Activated CD4-positive, CD25-positive, alpha-beta regulatory T cell (primary cell): ENCODE measurements around the gene SGIP1.
A peak's percentile ranks its signal among the peaks of the same experiment; 100 is the strongest.
"Not testable (repeated sequence)": the region's sequence is repeated elsewhere in the genome, so short reads cannot be mapped to it uniquely, and the experiment has no call there.

ENCODE experiments used
- DNase-seq, 4 experiments: peaks; one replicate each; lab custom pipeline; 2025; lab: John Stamatoyannopoulos, UW

The SGIP1 gene

DNA sequence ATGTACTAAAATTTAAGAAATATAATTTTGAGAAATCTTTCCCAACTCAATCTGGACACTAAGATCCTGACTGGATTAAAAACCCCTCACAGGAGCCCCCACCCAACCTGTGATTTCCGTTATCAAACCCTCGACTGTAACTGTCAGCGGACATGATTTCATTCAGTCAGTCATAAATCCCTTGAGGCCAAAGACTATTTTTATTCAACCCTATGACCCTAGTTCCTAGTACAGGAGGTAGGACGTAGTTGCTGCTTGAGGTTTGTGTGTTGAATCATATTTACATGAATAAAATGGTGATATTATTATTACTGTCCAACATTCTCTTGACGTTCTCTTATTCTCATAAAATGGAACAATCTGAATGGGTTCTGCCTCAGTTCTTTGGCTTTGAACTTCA is 145.2 kb downstream of the SGIP1 start:
- no peak for DNase-seq

DNA sequence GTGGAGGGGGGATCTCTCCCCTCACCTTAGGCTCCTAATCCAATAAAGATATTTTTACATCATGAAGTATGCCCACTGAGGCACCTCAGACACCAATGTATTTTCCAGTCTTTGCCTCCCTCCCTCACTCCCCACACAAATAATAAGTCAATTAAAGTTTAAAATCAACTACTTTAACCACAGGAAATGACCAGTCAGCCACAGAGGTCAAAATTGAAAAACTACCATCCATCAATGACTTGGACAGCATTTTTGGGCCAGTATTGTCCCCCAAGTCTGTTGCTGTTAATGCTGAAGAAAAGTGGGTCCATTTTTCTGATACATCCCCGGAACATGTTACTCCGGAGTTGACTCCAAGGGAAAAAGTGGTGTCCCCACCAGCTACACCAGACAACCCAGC is 147.7 kb downstream of the SGIP1 start:
- DNase-seq = no peak

DNA sequence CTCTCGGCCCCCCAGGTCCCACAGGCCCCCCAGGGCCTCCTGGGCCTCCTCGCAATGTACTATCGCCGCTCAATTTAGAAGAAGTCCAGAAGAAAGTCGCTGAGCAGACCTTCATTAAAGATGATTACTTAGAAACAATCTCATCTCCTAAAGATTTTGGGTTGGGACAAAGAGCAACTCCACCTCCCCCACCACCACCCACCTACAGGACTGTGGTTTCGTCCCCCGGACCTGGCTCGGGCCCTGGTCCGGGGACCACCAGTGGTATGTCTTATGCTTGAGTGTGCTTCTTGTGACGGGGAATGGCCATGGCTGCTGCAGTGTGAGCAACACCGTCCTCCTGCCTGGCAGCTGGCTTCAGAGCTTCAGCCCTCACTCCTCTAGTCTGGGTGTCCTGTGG is 148.2 kb downstream of the SGIP1 start:
- no peak for DNase-seq

GRCh38 chr1:66684353-66684752 is 150.4 kb downstream of the SGIP1 start:
- no peak for DNase-seq

GRCh38 chr1:66685265-66685664 is 151.3 kb downstream of the SGIP1 start:
- DNase-seq = no peak

DNA sequence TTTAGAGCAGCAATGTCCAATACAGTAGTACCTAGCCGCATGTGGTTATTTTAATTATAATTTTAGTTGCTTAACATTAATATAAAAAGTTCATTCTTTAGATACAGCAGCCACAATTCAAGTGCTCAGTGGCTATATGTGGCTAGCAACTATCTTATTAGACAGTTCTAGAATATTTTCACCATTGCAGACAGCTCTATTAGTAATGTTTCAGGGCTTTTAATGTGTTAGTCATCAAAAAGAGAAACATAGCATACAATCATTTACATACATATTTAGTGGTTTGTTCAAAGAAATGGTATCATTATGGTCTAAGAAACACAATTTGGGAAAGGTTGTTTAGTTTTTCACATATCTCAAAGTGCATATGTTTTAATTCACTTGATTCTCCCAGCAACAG is 151.7 kb downstream of the SGIP1 start:
- no peak for DNase-seq

DNA sequence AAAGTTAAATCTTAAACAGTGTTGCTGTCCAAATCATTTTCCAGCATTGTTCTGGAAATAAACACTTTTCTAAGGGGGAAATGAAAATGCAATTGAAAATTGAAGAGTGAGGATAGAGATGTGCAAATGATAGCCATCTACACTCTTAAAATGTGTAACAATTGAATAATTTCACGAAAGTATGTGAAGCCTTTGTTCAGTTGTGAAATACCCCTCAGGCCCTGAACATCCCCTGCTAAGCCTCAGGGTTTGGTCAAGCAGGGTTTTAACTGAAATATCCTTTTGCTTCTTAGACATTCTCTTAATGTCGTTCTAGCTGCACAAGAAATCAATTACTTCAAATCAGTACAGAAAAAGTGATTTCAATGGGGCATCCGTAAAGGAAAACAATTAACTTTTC is 152.5 kb downstream of the SGIP1 start:
- DNase-seq = no peak

DNA sequence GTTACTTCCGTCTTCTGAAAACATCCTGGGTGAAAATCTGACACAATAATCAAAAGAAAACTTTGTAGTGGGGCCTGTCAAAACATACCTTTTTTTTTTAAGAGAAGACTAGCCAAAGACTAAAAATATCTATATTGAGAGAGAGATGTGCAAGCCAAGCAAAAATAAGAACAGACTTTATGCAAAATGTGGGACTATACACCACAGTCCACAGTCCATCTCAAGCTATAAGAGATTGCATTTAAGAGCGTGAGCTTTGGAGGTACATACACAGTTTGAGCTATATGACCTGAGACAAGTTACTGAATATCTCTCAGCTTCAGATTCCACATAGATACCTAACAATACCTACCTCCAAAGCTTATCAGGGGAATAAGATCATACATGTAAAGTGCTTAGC is 153.4 kb downstream of the SGIP1 start:
- no peak for DNase-seq

DNA sequence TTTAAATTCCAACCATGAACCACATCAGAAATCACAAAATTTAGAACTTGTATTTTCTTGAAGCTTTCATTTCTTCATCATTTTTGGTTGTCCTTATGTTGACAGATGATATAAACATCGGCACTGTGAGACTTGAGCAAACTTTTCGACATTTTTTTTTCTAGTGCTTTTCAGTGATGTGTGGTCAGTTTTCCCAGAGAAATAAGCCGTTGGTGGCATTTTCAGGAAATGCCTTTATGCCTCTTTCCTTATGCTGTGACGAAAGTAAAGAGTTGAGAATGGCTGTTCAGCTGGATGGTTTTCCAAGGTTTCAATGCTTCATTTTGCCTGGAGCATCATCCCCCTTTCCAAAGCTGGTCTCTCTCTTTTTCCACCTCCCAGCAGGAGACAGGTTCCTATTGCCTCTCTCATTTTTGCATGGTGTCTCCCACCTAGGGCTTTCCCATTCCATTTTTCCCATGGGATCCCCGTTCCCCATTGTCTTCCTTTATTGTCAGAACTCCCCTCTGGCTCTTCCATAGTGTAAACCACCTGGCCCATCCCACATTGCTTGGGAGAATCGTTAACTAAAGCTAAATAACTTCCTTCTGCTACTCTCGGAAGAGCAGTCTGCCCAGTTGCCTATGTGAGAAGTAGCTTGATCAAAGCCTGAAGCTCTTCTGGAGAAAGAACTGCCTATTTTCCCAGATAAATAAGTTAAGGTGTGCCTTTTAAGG is 156.9 kb downstream of the SGIP1 start:
- no peak for DNase-seq

GRCh38 chr1:66692681-66693080 is 158.7 kb downstream of the SGIP1 start:
- DNase-seq = no peak

DNA sequence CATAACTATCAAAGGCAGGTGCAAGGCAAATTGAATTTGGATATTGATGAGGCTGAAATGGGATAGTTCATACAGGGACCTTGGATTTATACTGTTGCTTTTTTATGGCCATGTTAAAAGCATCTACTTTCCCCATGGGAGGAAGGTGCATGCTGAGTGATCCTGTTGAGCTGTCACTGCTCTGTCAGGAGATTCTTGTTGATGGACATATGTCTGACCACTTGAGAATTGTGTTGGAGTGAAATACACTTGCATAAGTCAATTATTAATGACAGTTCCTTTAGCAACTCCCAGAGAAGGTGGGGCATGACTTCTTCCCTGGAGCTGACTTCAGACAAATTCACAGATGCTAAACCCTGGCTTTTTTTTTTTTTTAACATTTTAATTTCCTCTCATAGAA is 159.9 kb downstream of the SGIP1 start:
- DNase-seq = no peak

- no peak for DNase-seq
These were observed 161.2 kb downstream of the SGIP1 start for GRCh38 chr1:66695116-66695515.

DNA sequence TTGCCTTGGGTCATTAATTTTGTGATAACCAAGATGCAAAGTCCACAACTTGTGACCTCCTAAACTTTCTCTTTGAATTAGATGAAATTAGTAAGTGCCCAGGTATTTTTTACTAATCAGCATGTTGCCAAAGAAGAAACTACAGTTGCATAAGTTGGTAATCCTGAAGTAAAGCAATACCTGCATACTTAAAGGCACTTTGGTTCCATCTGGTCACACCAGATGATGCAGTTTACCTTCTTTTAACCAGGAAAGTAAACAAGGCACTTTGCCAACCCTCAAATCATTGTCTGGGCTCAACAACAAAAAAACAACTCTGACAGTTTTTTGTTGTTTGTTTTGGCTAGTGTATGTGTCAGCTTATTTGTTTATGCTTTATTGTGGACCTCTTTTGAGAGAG is 162.8 kb downstream of the SGIP1 start:
- no peak for DNase-seq

DNA sequence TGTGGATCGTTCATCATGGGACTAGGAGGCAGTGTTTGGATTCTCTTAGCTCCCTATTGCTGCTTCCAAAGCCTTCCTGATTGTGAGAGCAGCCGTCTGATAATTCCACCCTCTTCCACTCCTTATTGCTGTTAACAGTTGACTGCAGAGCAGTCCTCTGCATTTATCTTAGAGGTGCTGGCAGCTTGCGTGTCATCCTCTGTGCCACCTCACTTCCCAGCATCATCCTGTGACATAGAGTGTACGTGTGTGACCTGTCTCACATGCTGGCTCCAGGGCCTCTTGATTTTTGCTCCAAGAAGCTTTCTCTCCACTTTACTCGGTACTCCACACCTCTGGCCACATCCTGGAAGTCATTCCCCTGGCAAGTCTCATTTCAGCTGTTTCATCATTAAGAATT is 165.3 kb downstream of the SGIP1 start:
- DNase-seq = no peak

GRCh38 chr1:66704177-66704875 is 170.4 kb downstream of the SGIP1 start:
- DNase-seq = no peak

GRCh38 chr1:66705110-66705509 is 171.2 kb downstream of the SGIP1 start:
- DNase-seq = no peak

DNA sequence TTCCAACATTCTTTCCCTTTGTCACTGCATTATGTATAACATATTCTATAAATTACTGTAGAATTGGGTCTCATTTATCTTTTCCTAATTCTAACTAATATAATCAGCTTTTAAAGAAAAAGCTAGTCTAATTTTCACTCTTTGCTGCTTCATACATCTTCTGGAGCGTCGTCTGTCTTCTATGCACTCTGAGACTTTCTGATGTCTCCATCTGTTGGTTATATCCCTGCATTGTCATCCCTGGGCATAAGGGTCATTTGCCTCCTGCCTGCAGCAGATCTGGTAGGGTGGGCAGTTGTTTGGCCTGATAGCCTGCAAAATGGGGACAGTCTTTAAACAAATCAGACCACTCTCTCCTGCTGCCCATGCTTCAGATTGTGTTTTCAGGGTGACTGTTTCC is 177.5 kb downstream of the SGIP1 start:
- no peak for DNase-seq

GRCh38 chr1:66712839-66713238 is 178.9 kb downstream of the SGIP1 start:
- DNase-seq = no peak

DNA sequence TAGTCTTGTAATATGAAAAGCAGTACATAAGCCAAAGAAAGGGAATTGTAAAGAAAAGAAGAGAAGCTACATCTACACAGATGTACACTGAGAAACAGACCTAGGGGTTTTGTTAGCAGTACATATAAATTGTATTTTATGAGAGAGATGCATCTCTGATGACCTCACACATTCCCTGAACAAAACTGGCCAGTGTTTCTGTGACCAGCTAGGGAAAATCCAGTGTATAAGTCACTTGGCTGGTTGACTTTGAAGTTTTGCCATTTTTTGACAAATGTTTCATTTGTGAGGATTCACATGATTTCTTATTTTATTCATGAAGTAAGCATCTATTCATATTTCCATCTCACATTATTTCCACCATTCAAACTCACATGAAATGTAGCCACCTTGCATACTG is 190.0 kb downstream of the SGIP1 start:
- DNase-seq = no peak

GRCh38 chr1:66725885-66726665 is 192.1 kb downstream of the SGIP1 start:
- DNase-seq = peak in 2 of 4 experiments; percentile 5 to 17

DNA sequence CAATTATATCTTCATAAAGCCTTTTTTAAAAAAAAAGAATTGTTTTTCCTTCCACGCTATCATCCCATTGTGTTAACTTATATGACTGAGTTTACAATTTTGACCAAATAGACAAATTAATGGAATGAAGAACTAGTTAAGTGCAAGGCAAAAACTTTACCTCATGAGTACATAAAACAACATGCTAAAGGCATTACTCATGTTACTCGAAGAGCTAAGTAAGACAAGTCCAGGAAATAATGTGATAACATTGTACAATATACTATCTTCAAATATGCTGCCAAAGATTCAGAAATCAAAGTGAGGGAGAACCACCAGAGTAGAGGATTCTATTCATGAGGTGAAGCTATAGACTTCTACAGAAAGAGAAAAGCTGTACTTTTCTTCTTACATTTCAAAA is 194.1 kb downstream of the SGIP1 start:
- no peak for DNase-seq

- DNase-seq = not testable (repeated sequence)
These were observed 194.8 kb downstream of the SGIP1 start for GRCh38 chr1:66728716-66729115.

DNA sequence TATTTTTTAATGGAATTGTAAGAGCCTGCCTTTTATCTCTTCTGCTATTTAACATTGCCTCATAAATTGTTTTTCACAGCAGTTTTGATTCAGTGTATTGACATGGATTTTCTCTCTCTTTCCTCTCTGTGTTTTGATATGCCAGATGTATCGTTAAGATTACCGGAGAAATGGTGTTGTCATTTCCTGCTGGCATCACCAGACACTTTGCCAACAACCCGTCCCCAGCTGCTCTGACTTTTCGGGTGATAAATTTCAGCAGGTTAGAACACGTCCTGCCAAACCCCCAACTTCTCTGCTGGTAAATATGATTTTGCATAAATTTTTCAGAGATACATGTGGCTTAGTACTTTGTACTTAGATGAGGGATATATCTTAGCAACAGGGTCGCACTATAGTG is 195.2 kb downstream of the SGIP1 start:
- no peak for DNase-seq
